Activated CD8-positive, alpha-beta T cell treated with anti-CD3 and anti-CD28 coated beads for 36 hours (primary cell): ENCODE data around the gene BICC1. TPM values are rescaled to one million over a fixed set of nuclear protein-coding genes. Genes with fewer than 3 reads are reported as not detected.

Source experiments
- ATAC-seq: fragments of 200-7000 bp; cut with Tn5 transposase; one replicate; pipeline ENCODE4 v1.10.0; 2021; ENCODE audit warnings: mild to moderate bottlenecking, moderate library complexity
- CTCF ChIA-PET: fragments of 350-600 bp; sonication (Branson Sonifier 250); formaldehyde crosslinking; loops from one replicate; lab custom pipeline; 2021; ENCODE audit warnings: antibody characterized with exemption; lab: Charles Lee
- POLR2A ChIA-PET: fragments of 350-600 bp; sonication (Branson Sonifier 250); formaldehyde crosslinking; loops from one replicate; lab custom pipeline; 2021; ENCODE audit warnings: antibody characterized with exemption; lab: Charles Lee
- DNase-seq: peaks from one replicate; pipeline ENCODE4 v3.0.0-alpha.2; 2020
- H3K27ac Mint-ChIP-seq: one replicate; pipeline ENCODE4 v1.8.0; 2021; ENCODE audit warnings: mild to moderate bottlenecking, mixed read lengths
- H3K27me3 Mint-ChIP-seq: one replicate; pipeline ENCODE4 v1.8.0; 2021; ENCODE audit warnings: mixed read lengths
- H3K36me3 Mint-ChIP-seq: one replicate; pipeline ENCODE4 v1.8.0; 2021; ENCODE audit warnings: low read depth, mixed read lengths
- H3K4me1 Mint-ChIP-seq: one replicate; pipeline ENCODE4 v1.8.0; 2021; ENCODE audit warnings: low read depth, mixed read lengths
- H3K4me3 Mint-ChIP-seq: one replicate; pipeline ENCODE4 v1.8.0; 2021; ENCODE audit warnings: mild to moderate bottlenecking, moderate library complexity, mixed read lengths
- H3K9me3 Mint-ChIP-seq: one replicate; pipeline ENCODE4 v1.8.0; 2021; ENCODE audit warnings: mixed read lengths
- intact Hi-C: fragments of 100-400 bp; cut with micrococcal nuclease; formaldehyde crosslinking; loops from one replicate; pipeline ENCODE4 v1.10.0; 2022
- total RNA-seq, 2 experiments: library from RNA; stranded (reverse); gene quantifications; one replicate each; pipeline ENCODE4 v1.2.3, GENCODE V29; 2021
- TF ChIP-seq, protein P1 (sequence below): fragments of 200-600 bp; IDR thresholded peaks from one replicate; pipeline ENCODE4 v1.8.0; 2022; ENCODE audit warnings: antibody characterized with exemption, mild to moderate bottlenecking

BICC1 gene
- total RNA-seq, 2 experiments from 2014 or later = not detected

GRCh38 chr10:58696736-58697135 lies 184.1 kb downstream of the BICC1 start:
- TF ChIP-seq, protein P1, sequence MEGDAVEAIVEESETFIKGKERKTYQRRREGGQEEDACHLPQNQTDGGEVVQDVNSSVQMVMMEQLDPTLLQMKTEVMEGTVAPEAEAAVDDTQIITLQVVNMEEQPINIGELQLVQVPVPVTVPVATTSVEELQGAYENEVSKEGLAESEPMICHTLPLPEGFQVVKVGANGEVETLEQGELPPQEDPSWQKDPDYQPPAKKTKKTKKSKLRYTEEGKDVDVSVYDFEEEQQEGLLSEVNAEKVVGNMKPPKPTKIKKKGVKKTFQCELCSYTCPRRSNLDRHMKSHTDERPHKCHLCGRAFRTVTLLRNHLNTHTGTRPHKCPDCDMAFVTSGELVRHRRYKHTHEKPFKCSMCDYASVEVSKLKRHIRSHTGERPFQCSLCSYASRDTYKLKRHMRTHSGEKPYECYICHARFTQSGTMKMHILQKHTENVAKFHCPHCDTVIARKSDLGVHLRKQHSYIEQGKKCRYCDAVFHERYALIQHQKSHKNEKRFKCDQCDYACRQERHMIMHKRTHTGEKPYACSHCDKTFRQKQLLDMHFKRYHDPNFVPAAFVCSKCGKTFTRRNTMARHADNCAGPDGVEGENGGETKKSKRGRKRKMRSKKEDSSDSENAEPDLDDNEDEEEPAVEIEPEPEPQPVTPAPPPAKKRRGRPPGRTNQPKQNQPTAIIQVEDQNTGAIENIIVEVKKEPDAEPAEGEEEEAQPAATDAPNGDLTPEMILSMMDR = no peak
- POLR2A ChIA-PET = no interaction called here
- no peak for DNase-seq

GRCh38 chr10:58697691-58698090 lies 185.0 kb downstream of the BICC1 start:
- POLR2A ChIA-PET = no interaction called here
- H3K36me3 Mint-ChIP-seq = no peaks in the 10 kb centered on the region

More at GRCh38 chr10:58696736-58697135, 184.1 kb downstream of the BICC1 start:
- CTCF ChIA-PET = interaction anchor here (2.0 kb wide), 1 partner anchor 166 kb away, joined by 6 read pairs; no protein-coding TSS in a partner anchor
- Mint-ChIP-seq H3K4me1 (no peaks in the 10 kb centered on the region), H3K27me3 (no peaks in the 10 kb centered on the region), H3K36me3 (no peaks in the 10 kb centered on the region), H3K27ac (no peak overlapping the region), H3K9me3 (peaks cover 6% of the 10 kb centered on the region), H3K4me3 (no peak overlapping the region)
- intact Hi-C loops = no loop called here
- ATAC-seq = no peak

DNA sequence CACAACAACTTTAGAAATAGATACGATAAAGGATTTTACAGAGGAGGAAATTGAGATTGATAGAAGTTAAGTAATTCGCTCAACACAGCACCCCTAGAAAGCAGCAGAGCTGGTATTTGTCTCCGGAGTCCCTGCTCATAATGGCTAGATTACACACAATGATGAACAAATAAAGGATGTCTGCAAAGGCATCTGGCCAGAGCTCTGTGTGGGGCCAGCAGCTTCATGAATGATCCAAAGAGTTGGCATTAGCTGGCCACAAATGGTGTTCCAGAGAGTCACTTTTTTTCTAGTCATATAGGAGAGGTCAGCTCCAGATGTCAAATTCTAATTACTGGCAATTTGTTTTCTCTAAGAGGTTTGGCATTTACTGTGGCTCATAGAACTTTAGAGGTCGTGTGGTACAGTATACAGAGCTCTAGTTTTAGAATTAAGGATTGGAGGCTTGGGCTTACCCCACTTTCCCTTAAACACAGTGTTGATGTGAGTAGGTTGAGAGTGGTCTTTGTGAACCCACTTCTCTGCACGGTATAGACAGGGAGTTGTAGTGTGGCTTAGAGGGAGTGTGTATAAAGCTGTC lies 186.2 kb downstream of the BICC1 start:
- DNase-seq = no peak
- H3K4me1 Mint-ChIP-seq = no peaks in the 10 kb centered on the region
- H3K27me3 Mint-ChIP-seq = no peaks in the 10 kb centered on the region
- TF ChIP-seq, protein P1 = no peak
- H3K9me3 Mint-ChIP-seq = peaks cover 3% of the 10 kb centered on the region
- H3K27ac Mint-ChIP-seq = no peak overlapping the region
- H3K36me3 Mint-ChIP-seq = no peaks in the 10 kb centered on the region
- no peak for ATAC-seq
- no peak overlapping the region for H3K4me3 Mint-ChIP-seq
- intact Hi-C loops = no loop called here
- POLR2A ChIA-PET = no interaction called here
- CTCF ChIA-PET = no interaction called here

More at GRCh38 chr10:58697691-58698090, 185.0 kb downstream of the BICC1 start:
- intact Hi-C loops = no loop called here
- CTCF ChIA-PET = interaction anchor here (2.0 kb wide), 1 partner anchor 167 kb away, joined by 6 read pairs; no protein-coding TSS in a partner anchor
- Mint-ChIP-seq H3K4me1 (no peaks in the 10 kb centered on the region), H3K4me3 (no peak overlapping the region), H3K27me3 (no peaks in the 10 kb centered on the region), H3K9me3 (peaks cover 4% of the 10 kb centered on the region), H3K27ac (no peak overlapping the region)
- DNase-seq (no peak), ATAC-seq (no peak)
- TF ChIP-seq, protein P1 = no peak

DNA sequence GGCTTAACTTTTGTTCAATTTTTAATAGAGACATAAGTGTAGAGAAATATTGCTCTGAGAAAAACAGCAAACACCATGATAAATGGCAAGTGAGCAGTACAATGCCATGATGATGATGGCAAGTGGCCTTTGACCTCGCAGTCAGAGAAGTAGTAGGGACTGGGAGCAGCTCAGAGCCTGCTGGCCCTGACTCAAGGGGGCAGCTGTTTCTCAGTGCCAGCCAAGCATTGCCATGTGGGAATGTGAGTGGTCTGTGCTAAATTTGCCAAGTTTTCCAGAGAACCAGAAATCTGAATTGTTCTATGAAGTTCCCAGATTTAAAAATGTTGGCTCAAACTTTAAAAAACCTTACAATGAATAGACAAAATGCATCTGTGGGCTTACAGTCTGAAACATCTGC lies 187.9 kb downstream of the BICC1 start:
- H3K36me3 Mint-ChIP-seq = no peaks in the 10 kb centered on the region
- H3K4me1 Mint-ChIP-seq = no peaks in the 10 kb centered on the region
- DNase-seq = no peak
- TF ChIP-seq, protein P1 = no peak
- no peak overlapping the region for H3K27ac Mint-ChIP-seq
- intact Hi-C loops = no loop called here
- H3K4me3 Mint-ChIP-seq = no peak overlapping the region
- no peak for ATAC-seq
- CTCF ChIA-PET = no interaction called here
- no peaks in the 10 kb centered on the region for H3K9me3 Mint-ChIP-seq
- no peaks in the 10 kb centered on the region for H3K27me3 Mint-ChIP-seq
- POLR2A ChIA-PET = no interaction called here

- no peaks in the 10 kb centered on the region for H3K36me3 Mint-ChIP-seq
- no peak for DNase-seq
- TF ChIP-seq, protein P1 = no peak
- H3K27me3 Mint-ChIP-seq = no peaks in the 10 kb centered on the region
- no peaks in the 10 kb centered on the region for H3K4me1 Mint-ChIP-seq
- H3K27ac Mint-ChIP-seq = no peak overlapping the region
- H3K9me3 Mint-ChIP-seq = no peaks in the 10 kb centered on the region
- intact Hi-C loops = no loop called here
- CTCF ChIA-PET = no interaction called here
- H3K4me3 Mint-ChIP-seq = no peak overlapping the region
- POLR2A ChIA-PET = no interaction called here
- no peak for ATAC-seq
Measured at GRCh38 chr10:58701405-58702135, 188.9 kb downstream of the BICC1 start.
